ENCODE results near the gene COPZ1. TPM values are rescaled to one million over a fixed set of nuclear protein-coding genes. Genes with fewer than 3 reads are reported as not detected.

The COPZ1 gene
- total and polyA plus RNA-seq, 9 donors = 131 to 158 (median 143) TPM

DNA sequence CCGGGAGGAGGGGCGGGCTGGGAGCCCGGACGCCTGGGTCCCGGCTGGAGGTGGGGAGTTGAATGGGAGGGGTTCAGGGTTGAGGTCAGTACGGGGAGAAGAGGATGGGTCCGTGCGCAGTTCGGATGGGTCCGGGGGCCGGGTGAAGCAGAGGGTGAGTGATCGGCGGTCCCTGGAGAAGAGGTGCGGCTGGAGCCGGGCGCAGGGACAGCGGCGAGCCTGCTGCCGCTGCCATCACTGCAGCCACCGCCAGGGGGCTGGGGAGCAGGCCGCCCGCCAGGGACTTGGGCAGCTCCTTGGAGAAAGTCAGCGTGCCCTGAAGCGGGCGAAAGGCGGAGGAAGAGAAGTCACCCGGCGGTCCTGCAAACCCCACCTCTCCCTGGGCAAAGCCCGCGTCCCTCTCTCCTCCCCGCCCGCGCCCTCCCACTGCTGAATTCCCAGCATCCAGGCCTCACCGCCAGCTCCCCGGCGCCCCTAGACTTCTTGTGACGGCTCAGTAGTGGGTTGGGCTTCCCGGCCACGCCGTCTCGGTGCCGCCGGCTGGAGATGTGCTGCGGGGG, 45.3 kb downstream of the COPZ1 start:
- Histone ChIP-seq H3K27me3 (ENCODE audit: control insufficient read depth, insufficient read depth, low read length) (no peaks in the 10 kb centered on the region), H3K27ac (ENCODE audit: low read length) (peak overlapping the region; percentile 95), H3K4me1 (ENCODE audit: control insufficient read depth, insufficient read depth, low read length) (peaks cover 70% of the 10 kb centered on the region), H3K9me3 (replicated peaks; ENCODE audit: control insufficient read depth, low read depth, low read length) (no peaks in the 10 kb centered on the region), H3K36me3 (ENCODE audit: control insufficient read depth, insufficient read depth, low read length) (peaks cover 20% of the 10 kb centered on the region), H3K4me3 (ENCODE audit: low read length) (peak overlapping the region; percentile 37)
- 4% methylated on average over 32 of the region's 44 CpGs for WGBS (ENCODE audit: insufficient coverage)
- peak; percentile 87 for DNase-seq

GRCh38 chr12:54371328-54372112, 46.6 kb downstream of the COPZ1 start:
- no peaks in the 10 kb centered on the region for H3K27me3 ChIP-seq (ENCODE audit: control insufficient read depth, insufficient read depth, low read length)
- 13% methylated on average over 2 of the region's 5 CpGs for WGBS (ENCODE audit: insufficient coverage)
- peak; percentile 85 for DNase-seq
- peaks cover 83% of the 10 kb centered on the region for H3K4me1 ChIP-seq (ENCODE audit: control insufficient read depth, insufficient read depth, low read length)
- no peak overlapping the region for H3K4me3 ChIP-seq (ENCODE audit: low read length)
- H3K36me3 ChIP-seq (ENCODE audit: control insufficient read depth, insufficient read depth, low read length) = peaks cover 20% of the 10 kb centered on the region
- H3K9me3 ChIP-seq (replicated peaks; ENCODE audit: control insufficient read depth, low read depth, low read length) = no peaks in the 10 kb centered on the region
- peak overlapping the region; percentile 95 for H3K27ac ChIP-seq (ENCODE audit: low read length)

- peaks cover 90% of the 10 kb centered on the region for H3K4me1 ChIP-seq (ENCODE audit: control insufficient read depth, insufficient read depth, low read length)
- peak; percentile 63 for DNase-seq
These were observed 47.3 kb downstream of the COPZ1 start for GRCh38 chr12:54372113-54372806.

GRCh38 chr12:54373649-54374561, 49.0 kb downstream of the COPZ1 start:
- H3K36me3 ChIP-seq (ENCODE audit: control insufficient read depth, insufficient read depth, low read length) = peaks cover 20% of the 10 kb centered on the region
- no peak overlapping the region for H3K4me3 ChIP-seq (ENCODE audit: low read length)
- H3K4me1 ChIP-seq (ENCODE audit: control insufficient read depth, insufficient read depth, low read length) = peaks cover 95% of the 10 kb centered on the region
- 92% methylated on average over 4 of the region's 10 CpGs for WGBS (ENCODE audit: insufficient coverage)
- no peaks in the 10 kb centered on the region for H3K9me3 ChIP-seq (replicated peaks; ENCODE audit: control insufficient read depth, low read depth, low read length)
- peak; percentile 35 for DNase-seq
- H3K27ac ChIP-seq (ENCODE audit: low read length) = peak overlapping the region; percentile 67
- H3K27me3 ChIP-seq (ENCODE audit: control insufficient read depth, insufficient read depth, low read length) = no peaks in the 10 kb centered on the region

More at GRCh38 chr12:54372113-54372806, 47.3 kb downstream of the COPZ1 start:
- Histone ChIP-seq H3K27ac (ENCODE audit: low read length) (peak overlapping the region; percentile 95), H3K36me3 (ENCODE audit: control insufficient read depth, insufficient read depth, low read length) (peaks cover 20% of the 10 kb centered on the region), H3K4me3 (ENCODE audit: low read length) (no peak overlapping the region), H3K9me3 (replicated peaks; ENCODE audit: control insufficient read depth, low read depth, low read length) (no peaks in the 10 kb centered on the region), H3K27me3 (ENCODE audit: control insufficient read depth, insufficient read depth, low read length) (no peaks in the 10 kb centered on the region)
- WGBS (ENCODE audit: insufficient coverage) = 31% methylated on average over 1 of the region's 8 CpGs

DNA sequence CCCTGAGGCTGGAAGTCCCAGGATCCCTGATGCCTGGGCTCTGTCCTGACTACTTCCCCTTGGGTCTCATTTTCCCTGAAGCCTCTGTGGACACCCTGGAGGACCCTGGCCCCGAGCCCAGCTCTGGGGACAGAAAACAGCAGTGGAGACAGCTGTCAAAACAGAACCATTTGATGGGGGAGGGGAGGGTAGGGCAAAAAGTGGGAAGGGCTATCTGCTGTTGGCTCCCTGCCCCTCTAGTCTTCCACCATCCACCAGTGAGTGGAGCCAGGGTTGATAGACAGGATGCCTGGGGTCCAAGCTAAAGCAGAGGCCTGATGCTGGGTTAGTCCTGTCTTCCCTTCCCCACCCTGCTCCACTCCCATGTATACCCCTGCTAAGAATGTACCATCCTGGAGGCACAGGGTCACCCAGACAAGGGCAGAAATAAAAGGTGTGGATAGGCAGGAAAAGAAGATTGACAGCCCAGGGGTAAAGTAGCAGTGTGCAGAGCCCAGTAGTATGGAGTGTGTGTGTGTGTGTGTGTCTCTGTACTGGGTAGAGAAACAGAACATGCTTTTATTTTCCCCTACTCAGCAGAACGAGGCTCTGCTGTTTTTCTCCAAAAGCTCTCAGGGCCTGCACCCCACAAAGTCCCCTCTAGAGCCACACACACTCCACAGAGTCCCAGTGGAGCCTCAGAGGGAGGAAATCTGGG, 49.8 kb downstream of the COPZ1 start:
- peaks cover 93% of the 10 kb centered on the region for H3K4me1 ChIP-seq (ENCODE audit: control insufficient read depth, insufficient read depth, low read length)
- peak; percentile 76 for DNase-seq
- WGBS (ENCODE audit: insufficient coverage) = no CpG with 5 or more reads among the region's 2 CpGs
- H3K27me3 ChIP-seq (ENCODE audit: control insufficient read depth, insufficient read depth, low read length) = no peaks in the 10 kb centered on the region
- H3K27ac ChIP-seq (ENCODE audit: low read length) = peak overlapping the region; percentile 70
- H3K36me3 ChIP-seq (ENCODE audit: control insufficient read depth, insufficient read depth, low read length) = peaks cover 20% of the 10 kb centered on the region
- H3K9me3 ChIP-seq (replicated peaks; ENCODE audit: control insufficient read depth, low read depth, low read length) = no peaks in the 10 kb centered on the region
- H3K4me3 ChIP-seq (ENCODE audit: low read length) = no peak overlapping the region

GRCh38 chr12:54375259-54375579, 50.3 kb downstream of the COPZ1 start:
- H3K36me3 ChIP-seq (ENCODE audit: control insufficient read depth, insufficient read depth, low read length) = peaks cover 20% of the 10 kb centered on the region
- no peaks in the 10 kb centered on the region for H3K27me3 ChIP-seq (ENCODE audit: control insufficient read depth, insufficient read depth, low read length)
- no peak for DNase-seq
- no peak overlapping the region for H3K4me3 ChIP-seq (ENCODE audit: low read length)
- H3K4me1 ChIP-seq (ENCODE audit: control insufficient read depth, insufficient read depth, low read length) = peaks cover 87% of the 10 kb centered on the region
- WGBS (ENCODE audit: insufficient coverage) = 20% methylated on average over 1 of the region's 2 CpGs
- H3K27ac ChIP-seq (ENCODE audit: low read length) = peak overlapping the region; percentile 70
- no peaks in the 10 kb centered on the region for H3K9me3 ChIP-seq (replicated peaks; ENCODE audit: control insufficient read depth, low read depth, low read length)

DNA sequence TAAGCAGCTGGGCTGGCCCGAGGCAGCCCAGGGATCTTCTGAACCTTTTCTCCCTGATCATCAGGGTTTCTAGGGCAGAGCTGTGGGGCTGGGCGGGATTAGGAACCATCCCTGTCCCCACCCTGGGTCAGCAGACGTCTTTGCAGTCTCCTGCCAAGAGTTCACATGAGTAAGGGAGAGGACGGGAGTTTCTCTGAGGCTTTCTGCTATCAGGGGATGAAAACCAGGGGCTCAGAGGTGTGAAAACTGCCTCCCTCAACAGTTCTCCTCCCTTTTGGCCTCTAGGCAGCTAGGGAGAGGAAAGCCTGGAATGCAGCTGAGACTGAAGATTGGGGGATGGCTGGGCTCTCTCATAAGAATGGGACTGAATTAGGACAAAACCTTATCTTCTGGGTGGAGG, 51.7 kb downstream of the COPZ1 start:
- H3K4me1 ChIP-seq (ENCODE audit: control insufficient read depth, insufficient read depth, low read length) = peaks cover 74% of the 10 kb centered on the region
- DNase-seq = peak; percentile 69
- H3K27ac ChIP-seq (ENCODE audit: low read length) = peak overlapping the region; percentile 62
- H3K4me3 ChIP-seq (ENCODE audit: low read length) = no peak overlapping the region
- WGBS (ENCODE audit: insufficient coverage) = 44% methylated on average over 1 of the region's 4 CpGs
- H3K36me3 ChIP-seq (ENCODE audit: control insufficient read depth, insufficient read depth, low read length) = peaks cover 17% of the 10 kb centered on the region
- H3K27me3 ChIP-seq (ENCODE audit: control insufficient read depth, insufficient read depth, low read length) = no peaks in the 10 kb centered on the region
- H3K9me3 ChIP-seq (replicated peaks; ENCODE audit: control insufficient read depth, low read depth, low read length) = no peaks in the 10 kb centered on the region

GRCh38 chr12:54377007-54377406, 52.1 kb downstream of the COPZ1 start:
- peaks cover 14% of the 10 kb centered on the region for H3K36me3 ChIP-seq (ENCODE audit: control insufficient read depth, insufficient read depth, low read length)
- H3K27ac ChIP-seq (ENCODE audit: low read length) = peak overlapping the region; percentile 62
- no peak for DNase-seq
- H3K4me3 ChIP-seq (ENCODE audit: low read length) = no peak overlapping the region
- H3K4me1 ChIP-seq (ENCODE audit: control insufficient read depth, insufficient read depth, low read length) = peaks cover 70% of the 10 kb centered on the region
- H3K27me3 ChIP-seq (ENCODE audit: control insufficient read depth, insufficient read depth, low read length) = no peaks in the 10 kb centered on the region
- no peaks in the 10 kb centered on the region for H3K9me3 ChIP-seq (replicated peaks; ENCODE audit: control insufficient read depth, low read depth, low read length)
- WGBS (ENCODE audit: insufficient coverage) = 57% methylated on average over 1 of the region's 2 CpGs

- peaks cover 62% of the 10 kb centered on the region for H3K4me1 ChIP-seq (ENCODE audit: control insufficient read depth, insufficient read depth, low read length)
- no CpG with 5 or more reads among the region's 6 CpGs for WGBS (ENCODE audit: insufficient coverage)
- no peaks in the 10 kb centered on the region for H3K9me3 ChIP-seq (replicated peaks; ENCODE audit: control insufficient read depth, low read depth, low read length)
- DNase-seq = no peak
- H3K4me3 ChIP-seq (ENCODE audit: low read length) = peak overlapping the region; percentile 29
- no peaks in the 10 kb centered on the region for H3K27me3 ChIP-seq (ENCODE audit: control insufficient read depth, insufficient read depth, low read length)
- peak overlapping the region; percentile 13 for H3K27ac ChIP-seq (ENCODE audit: low read length)
- H3K36me3 ChIP-seq (ENCODE audit: control insufficient read depth, insufficient read depth, low read length) = peaks cover 11% of the 10 kb centered on the region
These were observed 53.0 kb downstream of the COPZ1 start for GRCh38 chr12:54377797-54378515.

All from muscle of leg (tissue), 11 donors.